GM19240 (cell line): ENCODE measurements around the gene HPF1.
A peak's percentile ranks its signal among the peaks of the same experiment; 100 is the strongest.
"Not testable (repeated sequence)": the region's sequence is repeated elsewhere in the genome, so short reads cannot be mapped to it uniquely, and the experiment has no call there.

Experiments
- DNase-seq: peaks from one replicate; pipeline ENCODE4 v3.0.0; 2011; ENCODE audit warnings: low spot score; ENCODE audit not compliant: insufficient read length

The HPF1 gene

DNA sequence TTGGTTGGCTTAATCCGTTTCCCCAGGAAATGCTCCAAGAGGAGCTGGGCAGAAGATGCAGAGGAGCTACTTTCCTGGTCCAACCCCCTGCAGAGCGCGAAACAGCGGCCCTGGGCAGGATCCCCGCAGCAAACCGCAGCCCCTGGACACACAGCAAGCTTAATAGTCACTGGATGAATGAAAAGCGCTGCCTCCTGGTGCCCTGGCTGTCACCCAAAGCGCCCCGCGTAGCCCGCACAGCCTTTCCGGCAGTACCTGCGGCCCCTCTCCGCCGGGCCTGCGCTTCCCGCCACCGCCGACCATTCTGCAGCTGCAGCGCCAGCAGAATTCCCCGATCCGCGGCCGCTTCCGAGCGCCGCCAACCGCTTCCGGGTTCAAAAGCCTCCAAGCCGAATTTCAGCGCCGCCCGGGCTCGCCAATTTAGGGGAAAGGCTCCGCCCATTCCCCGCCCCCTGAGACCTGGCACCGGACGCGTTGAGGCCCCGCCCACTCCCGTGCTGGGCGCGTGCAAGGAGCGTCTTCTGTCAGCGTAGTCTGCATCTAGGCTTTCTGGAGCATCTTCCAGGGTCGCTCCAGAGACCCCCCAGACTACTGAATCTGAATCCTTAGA, at the start of gene HPF1:
TSS of gene HPF1 (minus strand) at position 370 of the 610 bp plus-strand sequence. CDS start at position 303, 67 bp downstream.
- peak; percentile 78 for DNase-seq

DNA sequence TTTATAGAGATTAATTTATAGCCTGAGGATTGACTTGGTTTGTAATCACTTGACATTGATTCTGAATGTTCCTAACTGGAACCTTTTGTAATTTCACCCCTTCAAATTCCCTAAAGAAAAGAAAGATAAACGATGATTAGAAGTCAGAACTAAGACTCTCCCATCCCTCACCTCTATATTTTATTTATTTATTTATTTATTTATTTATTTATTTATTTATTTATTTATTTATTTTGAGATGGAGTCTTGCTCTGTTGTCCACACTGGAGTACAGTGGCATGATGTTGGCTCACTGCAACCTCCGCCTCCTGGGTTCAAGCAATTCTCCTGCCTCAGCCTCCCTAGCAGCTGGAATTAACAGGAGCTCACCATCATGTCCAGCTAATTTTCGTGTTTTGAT, 49.0 kb upstream of the HPF1 start:
- DNase-seq = not testable (repeated sequence)

DNA sequence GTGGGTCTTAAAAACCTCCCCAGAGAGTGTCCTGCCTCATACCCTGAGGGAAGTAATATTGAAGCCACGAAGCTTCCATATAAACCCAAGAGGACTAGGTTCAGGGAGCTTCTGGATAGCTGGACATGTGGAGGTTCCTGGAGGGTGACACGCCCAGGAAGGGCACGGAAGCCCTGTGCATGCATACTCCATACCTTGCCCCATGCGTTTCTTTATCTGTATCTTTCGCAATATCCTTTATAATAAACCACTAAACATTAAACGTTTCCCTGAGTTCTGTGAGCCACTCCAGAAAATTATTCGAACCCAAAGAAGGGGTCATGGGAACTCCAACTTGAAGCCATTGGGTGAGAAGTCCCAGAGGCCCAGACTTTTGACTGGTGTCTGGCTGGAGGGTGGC, 45.7 kb upstream of the HPF1 start:
- no peak for DNase-seq

DNA sequence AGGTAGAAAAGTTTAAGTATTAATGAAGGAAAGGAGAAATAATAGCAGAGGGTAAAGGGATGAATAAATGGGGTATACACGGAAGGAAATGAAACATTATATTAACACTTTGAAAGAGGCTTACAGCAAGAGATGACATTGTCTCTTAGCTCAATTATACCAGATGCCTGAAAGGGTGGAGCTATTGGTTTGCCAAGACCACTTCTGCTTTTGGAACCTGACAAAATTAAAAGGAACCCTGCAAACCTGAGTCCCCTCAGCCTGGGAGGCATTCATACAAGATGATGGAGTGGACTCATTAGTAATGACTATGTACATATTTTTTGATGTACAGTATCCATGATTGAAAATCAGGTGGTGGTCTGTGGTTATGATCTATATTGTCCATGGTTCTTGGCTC, 45.1 kb upstream of the HPF1 start:
- DNase-seq = no peak

DNA sequence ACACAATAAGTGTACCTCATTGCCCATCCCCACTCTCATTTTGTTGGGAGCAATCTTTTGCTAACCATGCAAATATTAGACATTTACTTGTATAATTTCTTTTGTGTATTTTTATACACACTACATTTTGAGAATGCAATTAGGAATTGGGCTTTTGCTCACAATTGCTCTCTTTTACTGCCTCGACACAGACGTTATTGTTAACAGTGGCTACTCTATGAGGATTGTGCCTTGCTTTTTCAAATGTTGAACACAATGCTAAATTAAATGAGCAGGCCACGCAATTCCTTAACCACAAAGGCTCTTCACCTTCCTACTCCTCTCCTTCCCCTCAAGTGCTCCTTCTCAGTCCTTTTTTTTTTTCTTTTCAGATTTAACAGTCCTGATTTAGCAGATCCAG, 42.8 kb upstream of the HPF1 start:
- DNase-seq = no peak

DNA sequence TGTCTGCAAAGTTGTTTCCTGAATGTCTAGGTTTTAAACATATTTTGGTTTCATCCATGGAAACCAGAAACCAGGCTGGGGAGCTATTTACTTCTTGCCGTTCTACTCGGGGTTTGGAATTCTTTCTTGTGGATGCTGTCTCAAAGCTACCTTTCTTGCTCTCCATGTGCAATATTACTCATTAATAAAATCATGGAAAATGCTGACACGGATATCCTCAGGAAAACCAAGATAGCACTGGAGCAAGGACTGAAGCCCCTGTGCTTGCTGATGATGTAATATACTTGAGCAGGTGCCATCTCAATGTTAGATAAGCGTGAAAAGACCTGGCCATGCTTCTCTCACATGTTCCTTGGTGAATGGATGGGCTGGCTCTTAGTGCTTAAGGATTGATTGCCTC, 41.5 kb upstream of the HPF1 start:
- no peak for DNase-seq

DNA sequence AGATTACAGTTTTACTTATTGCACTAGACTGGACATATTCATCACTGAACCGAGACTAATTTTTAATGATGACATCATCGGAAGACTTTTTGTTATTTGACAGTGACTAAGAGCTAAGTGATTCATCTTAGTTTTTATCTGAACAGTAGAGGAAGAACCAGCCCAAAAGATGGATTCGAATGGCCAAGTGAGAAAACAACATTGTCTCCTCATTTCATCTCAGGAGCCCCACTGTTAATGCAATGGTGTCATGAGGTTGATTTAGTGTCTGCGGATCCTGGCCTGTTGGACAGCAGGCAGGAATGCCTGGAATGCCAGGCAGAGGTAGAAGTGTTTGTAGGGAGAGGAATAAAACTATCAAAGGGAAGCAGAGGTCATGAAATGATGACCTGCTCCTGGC, 37.8 kb upstream of the HPF1 start:
- no peak for DNase-seq

DNA sequence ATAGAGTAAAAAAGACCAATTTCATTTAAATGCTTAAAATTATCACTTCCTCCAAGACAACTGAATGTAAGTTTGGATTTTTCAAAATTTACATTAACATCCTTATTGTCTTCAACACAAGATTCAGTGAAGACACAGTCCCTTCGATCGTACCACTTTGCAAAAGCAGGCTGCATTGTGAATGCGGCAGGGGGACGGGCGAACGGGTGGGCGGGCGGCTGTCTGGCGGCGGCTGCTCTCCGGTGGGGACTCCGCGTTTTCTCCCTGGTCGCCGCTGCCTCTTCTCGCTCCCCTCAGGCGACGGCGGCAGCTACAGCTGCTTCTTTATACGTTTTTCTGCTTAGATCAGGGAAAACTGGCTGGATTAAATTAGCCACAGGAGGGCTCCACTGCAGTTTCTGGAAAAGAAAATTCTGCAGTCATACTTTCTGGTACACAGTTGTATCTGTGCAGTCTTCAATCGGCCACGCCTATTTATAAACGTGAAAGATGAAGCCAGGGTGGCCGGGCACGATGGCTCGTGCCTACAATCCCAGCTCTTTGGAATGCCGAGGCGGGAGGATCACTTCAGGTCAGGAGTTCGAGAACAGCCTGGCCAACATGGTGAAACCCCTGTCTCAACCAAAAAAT, 33.9 kb upstream of the HPF1 start:
- DNase-seq = no peak

DNA sequence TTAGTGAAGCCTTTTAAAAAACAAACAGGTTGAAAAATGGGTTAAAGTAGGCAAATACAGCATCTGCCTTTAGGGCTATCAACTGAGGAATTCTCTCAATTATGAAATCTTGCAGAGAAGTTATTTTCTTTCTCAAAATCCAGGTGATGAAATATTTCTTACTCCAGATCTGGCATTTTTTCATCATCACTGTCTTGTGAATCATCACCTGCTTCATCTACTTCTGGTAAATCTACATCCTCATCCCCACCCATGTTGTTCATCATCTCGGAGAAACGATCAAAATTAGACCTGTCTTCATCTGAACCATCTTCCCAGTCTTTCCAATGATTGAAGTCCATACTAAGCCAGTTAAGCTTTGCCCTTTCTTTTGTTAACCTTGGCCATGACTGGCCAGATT, 33.3 kb upstream of the HPF1 start:
- DNase-seq = no peak

DNA sequence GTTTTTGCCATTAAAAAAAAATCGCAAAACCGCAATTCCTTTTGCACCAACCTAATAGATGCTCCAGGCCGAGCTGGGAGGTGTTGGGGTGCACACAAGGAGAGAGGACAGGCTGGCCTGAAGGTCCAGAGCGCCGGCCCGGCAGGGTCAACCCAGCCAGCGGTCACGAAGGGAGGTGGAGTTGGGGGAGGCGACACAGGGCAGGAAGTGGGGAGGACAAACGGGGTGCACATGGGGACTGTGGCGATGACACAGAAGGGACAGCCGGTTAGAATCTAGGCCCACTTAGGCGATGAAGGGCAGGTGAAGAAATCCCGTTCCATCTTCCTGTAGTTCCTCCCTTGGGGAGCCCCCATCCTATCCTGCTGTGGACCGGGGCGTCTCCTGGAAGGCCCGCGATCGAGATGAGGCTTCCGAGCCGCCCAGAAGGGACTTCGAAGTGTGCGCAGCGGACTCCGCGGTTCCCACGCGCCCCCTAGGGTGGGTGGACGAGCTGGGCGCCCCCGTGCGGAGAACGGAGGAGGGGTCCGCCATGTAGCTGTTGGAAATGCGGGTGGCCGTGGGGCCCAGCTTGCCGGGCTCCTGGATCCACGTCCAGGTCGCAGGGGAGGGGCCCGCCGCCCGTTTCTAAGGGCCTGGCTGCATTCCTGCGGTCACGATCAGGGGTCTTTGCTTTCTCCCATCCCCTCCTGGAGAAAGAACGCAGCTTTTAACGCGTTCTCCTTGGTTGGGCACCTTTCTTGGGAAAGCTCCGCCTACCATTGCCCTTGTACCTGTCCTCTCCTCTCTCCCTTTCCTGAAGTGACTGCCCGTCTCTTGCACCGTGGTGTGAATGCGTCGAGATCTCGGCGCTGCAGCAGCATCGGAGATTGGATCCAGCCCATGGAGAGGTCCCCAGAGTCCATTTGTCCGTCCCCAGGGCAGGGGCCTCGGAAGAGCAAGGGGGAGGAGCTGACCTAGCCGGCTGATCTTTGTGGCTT, 17.0 kb upstream of the HPF1 start:
- DNase-seq = no peak

DNA sequence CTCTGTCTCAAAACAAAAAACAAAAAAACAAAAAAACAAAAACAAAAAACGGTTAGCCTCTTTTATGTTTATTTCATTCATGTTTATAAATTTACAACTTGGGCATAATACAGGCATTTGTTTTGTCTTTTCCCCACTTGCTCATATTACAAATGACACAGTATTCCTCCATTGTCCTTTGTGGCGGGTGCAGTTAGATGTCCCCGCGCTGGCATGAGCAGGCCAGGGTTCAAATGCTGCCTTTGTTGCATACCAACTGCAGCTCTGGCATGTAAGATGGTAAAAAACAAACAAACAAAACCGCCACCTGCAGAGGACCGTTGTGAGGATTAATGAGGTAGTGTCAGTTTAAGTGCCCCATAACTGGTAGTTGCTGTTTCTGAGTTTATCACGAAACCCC, 16.1 kb upstream of the HPF1 start:
- DNase-seq = no peak

DNA sequence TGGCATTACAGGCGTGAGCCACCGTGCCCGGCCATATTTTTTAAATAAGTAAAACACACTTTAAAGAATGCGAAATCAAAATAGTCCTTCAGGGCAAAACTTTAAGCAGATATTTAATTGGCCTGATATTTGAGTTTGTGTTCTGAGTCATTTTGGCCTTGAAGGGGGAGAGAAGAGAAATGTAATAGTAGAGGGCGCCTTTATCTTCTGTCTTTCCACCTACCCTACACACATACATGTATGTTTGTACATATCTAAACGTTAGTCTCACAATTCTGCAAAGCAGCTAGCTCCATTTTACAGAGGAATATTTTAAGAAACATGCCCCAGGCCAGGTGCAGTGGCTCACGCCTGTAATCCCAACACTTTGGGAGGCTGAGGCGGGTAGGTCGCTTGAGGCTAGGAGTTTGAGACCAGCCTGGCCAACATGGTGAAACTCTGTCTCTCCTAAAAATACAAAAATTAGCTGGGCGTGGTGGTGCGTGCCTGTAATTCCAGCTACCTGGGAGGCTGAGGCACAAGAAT, 13.9 kb upstream of the HPF1 start:
- DNase-seq = not testable (repeated sequence)

DNA sequence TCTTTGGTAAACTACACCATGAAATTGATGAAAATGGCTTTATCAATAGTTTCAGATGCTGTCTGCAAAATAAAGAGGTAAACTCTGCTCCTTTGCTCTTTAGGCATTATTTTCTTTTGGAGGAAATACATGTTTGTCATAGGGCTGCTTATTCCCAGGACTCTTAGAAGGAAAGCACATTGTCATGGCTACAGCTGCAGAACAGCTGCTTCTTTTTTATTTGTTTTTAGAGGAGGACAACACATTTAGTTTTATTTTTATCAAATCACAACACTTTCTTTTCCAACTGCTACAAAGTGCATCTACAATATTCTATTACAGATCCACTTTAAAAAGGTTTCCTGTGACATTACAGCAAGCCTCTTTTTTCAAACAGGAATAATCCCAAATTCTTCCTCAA, 12.7 kb upstream of the HPF1 start:
- DNase-seq = no peak

DNA sequence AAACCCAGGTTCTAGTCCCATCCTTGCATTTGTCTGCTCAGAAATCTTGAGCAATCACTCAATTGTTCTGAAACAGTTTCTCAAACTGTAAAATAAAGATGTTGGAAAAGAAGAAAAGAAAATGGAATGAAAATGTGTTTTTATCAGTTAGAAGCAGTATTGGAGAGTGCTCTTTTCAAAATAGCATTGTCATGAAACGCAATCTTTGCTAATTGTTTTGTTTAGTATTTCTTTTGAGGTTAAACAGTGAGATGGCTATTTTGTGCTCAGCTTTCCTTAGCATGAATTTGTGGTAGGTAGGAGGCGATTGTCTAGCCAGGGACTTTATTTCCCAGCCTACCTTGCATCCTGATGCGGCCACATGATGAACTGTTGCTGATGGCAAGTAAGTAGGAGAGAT, 10.6 kb upstream of the HPF1 start:
- no peak for DNase-seq

DNA sequence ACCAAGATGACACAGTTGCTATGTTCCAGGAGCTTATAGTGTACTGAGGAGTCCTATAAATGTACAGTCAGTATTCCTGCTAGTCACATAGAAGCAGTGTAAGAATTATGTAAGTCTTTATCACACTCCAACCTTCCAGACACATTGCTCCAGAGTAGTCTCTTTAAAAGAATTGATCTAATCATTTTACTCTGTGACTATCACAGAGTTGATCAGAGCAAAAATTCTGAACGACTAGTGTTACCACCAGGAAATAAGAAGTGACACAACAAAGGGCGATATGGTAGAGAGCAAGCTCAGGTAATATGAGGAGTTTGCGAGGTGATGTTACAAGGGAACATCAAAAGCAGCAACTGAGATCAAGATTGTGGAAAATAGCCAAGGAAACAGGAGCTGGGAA, 9.0 kb upstream of the HPF1 start:
- DNase-seq = no peak

DNA sequence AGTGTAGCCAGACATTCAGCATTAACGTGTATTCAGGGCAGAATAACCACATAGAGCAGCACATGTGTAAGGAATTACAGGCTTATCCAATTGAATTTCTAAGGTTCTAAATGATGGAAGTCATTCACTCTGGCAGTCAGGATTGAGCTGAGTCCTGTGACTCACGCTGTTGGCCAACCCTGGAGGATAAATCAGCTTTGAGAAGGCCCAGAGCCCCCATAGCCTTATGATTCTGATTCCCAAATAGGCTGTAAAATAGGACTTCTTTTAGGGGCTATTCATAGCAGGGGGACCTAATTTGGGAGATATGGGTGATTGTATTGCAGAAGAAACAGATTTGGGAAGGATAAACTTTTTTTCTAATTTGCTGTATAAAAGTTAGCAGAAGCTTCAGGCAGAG, 8.1 kb upstream of the HPF1 start:
- DNase-seq = no peak

DNA sequence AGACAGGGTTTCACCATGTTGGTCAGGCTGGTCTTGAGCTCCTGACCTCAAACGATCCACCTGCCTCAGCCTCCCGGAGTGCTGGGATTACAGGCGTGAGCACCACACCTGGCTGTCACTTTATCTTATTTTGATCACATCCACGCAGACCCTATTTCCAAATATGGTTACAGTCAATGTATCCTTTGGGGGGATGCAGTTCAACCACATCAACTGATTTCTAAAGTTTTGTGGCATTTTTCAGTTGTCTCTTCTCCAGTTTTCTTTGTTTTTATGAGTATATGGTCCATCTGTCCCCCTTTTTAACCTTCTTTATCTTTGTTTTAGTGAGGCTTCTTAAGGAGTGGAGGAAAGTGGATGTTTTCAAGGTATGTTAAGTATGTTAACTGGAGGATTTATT, 4.1 kb upstream of the HPF1 start:
- DNase-seq = no peak

DNA sequence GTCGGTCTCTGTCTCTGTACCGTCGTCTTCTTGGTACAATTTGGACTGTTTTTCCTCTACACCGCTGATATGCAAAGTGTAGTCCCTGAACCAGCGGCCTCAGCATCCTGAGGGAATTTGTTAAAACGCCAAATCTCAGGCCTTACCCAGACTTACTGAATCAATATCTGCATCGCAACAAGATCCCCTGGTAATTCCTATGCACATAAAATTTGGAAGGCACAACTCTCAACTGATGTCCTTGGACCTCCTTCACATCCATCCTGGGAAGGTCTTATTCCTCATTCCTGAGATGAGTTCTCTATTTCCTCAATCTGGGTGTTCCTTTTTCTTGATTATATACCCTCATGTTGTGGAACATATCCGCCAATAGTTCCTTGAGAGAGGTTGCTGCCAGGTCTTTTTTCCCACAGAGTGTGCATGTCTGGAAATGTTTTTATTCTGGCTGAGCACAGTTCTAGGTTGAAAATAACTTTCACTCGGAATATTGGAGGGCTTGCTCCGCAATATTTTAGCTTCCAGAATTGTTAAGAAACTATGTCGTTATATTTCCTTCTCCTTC, 738 bp upstream of the HPF1 start:
- no peak for DNase-seq

DNA sequence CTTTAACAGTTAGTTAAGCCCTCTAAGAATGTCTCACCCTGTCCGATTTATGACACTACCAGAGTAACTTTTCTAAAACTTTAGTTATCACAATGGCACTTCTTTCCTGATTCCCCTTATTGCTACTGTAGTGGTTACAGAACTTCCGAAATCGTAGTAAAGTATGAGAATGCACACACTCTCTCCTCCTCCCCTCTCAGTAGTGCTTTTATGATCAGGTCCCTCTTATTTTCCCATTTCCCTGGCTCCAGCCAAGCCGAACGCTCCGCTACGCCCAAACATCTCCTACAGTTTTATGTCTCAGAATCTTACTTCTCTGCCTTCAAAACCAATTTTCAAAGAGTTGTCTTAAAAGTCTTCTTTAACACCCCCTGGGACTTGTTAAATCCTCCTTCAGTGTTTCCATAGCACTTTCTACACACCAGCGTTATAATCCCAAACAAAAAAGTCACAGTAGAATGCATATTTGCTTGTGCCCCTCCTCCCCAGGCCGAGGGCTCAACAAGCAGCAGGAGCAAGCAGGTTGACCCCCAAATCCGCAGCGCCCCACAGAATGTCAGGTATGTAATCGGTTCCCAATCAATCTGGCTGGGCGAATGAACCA, 671 bp downstream of the HPF1 start:
- no peak for DNase-seq

DNA sequence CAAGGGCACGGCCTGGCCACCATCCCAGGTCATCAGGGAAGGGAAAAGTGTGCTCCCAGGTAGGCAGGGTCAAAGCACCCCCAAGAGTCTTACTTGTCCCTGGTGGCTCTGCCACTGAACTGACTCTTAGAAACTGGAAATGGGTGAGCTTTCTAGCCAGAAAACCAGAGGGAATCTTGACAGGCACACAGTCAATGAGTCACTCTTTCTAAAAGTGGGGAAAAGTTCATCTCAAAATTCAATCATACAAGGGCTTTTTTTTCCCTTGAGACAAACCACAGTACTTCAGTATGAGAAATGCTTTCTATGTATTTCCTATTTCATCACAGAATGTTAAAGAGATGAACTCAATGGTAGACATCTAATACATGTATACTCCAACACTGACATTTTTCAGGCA, 12.5 kb downstream of the HPF1 start:
- DNase-seq = no peak

DNA sequence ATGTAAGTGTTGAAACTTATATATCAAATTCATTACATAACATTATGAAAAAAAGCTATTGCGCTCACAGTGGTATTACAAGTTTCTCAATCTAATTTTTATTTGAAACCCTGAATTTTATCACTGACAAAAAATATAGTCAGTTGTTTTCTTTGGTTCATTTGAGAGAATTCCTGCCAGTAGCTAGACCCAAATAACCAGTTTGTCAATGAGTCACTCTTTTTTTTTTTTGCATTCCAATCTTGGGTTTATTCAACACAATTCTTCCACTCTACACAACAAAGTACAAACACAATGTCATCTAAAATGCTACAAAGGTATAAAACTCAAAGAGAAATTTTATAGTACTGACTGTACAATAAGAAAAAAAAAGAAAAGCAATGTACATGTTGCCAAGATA, 13.1 kb downstream of the HPF1 start:
- DNase-seq = no peak
